Activated CD8-positive, alpha-beta memory T cell treated with anti-CD3 and anti-CD28 coated beads, Interleukin-2, amount 50 U/mL, for 1 hour (primary cell): ENCODE results near the gene PXYLP1.
"Not testable (repeated sequence)": the region's sequence is repeated elsewhere in the genome, so short reads cannot be mapped to it uniquely, and the experiment has no call there.

Source experiments
- DNase-seq: peaks from one replicate; pipeline ENCODE4 v3.0.0-alpha.2; 2020; ENCODE audit errors: extremely low read depth

PXYLP1 gene

GRCh38 chr3:141231101-141231951 is at the start of gene PXYLP1:
Gene PXYLP1 (plus strand): TSS chr3:141231825. CDS start chr3:141260176, 28,351 bp downstream.
- peak; percentile 54 for DNase-seq

GRCh38 chr3:141183606-141184005 is 48.0 kb upstream of the PXYLP1 start:
- DNase-seq = no peak

- no peak for DNase-seq
These were observed 47.2 kb upstream of the PXYLP1 start for GRCh38 chr3:141184430-141184829.

GRCh38 chr3:141191097-141191749 is 40.4 kb upstream of the PXYLP1 start:
- DNase-seq = no peak

- DNase-seq = peak; percentile 78
These were observed 39.3 kb upstream of the PXYLP1 start for GRCh38 chr3:141192345-141192744.

- no peak for DNase-seq
These were observed 38.4 kb upstream of the PXYLP1 start for GRCh38 chr3:141193066-141193830.

- DNase-seq = no peak
These were observed 30.5 kb upstream of the PXYLP1 start for GRCh38 chr3:141201122-141201521.

GRCh38 chr3:141202682-141203081 is 28.9 kb upstream of the PXYLP1 start:
- no peak for DNase-seq

GRCh38 chr3:141203866-141204265 is 27.8 kb upstream of the PXYLP1 start:
- DNase-seq = no peak

GRCh38 chr3:141204343-141204742 is 27.3 kb upstream of the PXYLP1 start:
- DNase-seq = no peak

- DNase-seq = not testable (repeated sequence)
These were observed 20.3 kb upstream of the PXYLP1 start for GRCh38 chr3:141211306-141211705.

- no peak for DNase-seq
These were observed 19.5 kb upstream of the PXYLP1 start for GRCh38 chr3:141212101-141212500.

- DNase-seq = no peak
These were observed 19.1 kb upstream of the PXYLP1 start for GRCh38 chr3:141212555-141212954.

GRCh38 chr3:141216975-141217374 is 14.7 kb upstream of the PXYLP1 start:
- DNase-seq = no peak

GRCh38 chr3:141217389-141217788 is 14.2 kb upstream of the PXYLP1 start:
- DNase-seq = no peak

- DNase-seq = no peak
These were observed 13.3 kb upstream of the PXYLP1 start for GRCh38 chr3:141218162-141218835.

- DNase-seq = no peak
These were observed 12.7 kb upstream of the PXYLP1 start for GRCh38 chr3:141218926-141219325.

- no peak for DNase-seq
These were observed 7.9 kb upstream of the PXYLP1 start for GRCh38 chr3:141223673-141224166.

- no peak for DNase-seq
These were observed 5.7 kb upstream of the PXYLP1 start for GRCh38 chr3:141225939-141226338.

GRCh38 chr3:141227216-141227615 is 4.4 kb upstream of the PXYLP1 start:
- DNase-seq = no peak

- DNase-seq = no peak
These were observed 3.9 kb upstream of the PXYLP1 start for GRCh38 chr3:141227752-141228151.

GRCh38 chr3:141228395-141228794 is 3.2 kb upstream of the PXYLP1 start:
- no peak for DNase-seq
